ENCODE measurements around the gene PTER.

Gene PTER, protein sequence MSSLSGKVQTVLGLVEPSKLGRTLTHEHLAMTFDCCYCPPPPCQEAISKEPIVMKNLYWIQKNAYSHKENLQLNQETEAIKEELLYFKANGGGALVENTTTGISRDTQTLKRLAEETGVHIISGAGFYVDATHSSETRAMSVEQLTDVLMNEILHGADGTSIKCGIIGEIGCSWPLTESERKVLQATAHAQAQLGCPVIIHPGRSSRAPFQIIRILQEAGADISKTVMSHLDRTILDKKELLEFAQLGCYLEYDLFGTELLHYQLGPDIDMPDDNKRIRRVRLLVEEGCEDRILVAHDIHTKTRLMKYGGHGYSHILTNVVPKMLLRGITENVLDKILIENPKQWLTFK

DNA sequence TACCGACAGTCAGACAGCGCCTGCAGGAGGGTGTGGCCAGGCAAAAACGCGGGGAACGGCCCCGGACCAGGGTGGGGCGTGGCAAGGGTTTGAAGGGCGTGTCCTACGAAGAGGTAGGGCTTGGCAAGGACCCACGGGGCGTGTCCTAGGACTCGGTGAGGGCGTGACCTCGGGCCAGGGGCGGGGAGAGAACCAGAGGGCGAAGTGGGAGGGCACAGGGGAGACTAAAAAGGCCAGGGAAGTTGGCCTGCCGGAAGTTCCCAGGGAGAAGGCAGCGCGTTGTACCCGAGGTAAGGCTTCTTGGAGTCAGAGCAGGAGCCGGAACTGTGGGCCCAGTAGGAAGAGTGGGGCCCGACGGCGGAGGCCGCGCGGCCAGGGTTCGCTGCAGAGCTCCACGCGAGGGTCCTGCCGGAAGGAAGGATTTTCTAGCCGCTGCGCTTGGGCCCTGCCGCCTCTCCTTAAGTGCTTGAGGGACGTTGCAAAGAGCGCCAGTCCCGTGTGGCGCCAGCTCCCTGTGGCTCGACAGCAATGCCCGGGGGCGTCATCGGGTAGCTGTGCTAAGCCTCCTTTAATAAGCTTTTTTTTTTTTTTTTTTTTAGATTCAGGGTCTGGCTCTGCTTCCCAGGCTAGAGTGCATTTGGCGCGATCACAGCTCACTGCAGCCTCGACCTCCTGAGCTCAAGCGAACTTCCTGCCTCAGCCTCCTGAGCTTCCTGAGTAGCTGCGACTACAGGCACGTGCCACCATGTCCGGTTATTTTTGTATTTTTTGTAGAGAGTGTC is at the start of gene PTER:
Gene PTER (plus strand): TSS at position 253 of the 782 bp plus-strand sequence. CDS start 47,375 bp downstream, outside the sequence.
- H3K4me3 ChIP-seq (ENCODE audit: low read length) = peak within 1 kb of the TSS; percentile 71; the same call in 1 of the 2 replicates
- TF ChIP-seq ZNF274 (IDR thresholded peaks at IDR 0.05; ENCODE audit: low read depth, low read length) = no peak

DNA sequence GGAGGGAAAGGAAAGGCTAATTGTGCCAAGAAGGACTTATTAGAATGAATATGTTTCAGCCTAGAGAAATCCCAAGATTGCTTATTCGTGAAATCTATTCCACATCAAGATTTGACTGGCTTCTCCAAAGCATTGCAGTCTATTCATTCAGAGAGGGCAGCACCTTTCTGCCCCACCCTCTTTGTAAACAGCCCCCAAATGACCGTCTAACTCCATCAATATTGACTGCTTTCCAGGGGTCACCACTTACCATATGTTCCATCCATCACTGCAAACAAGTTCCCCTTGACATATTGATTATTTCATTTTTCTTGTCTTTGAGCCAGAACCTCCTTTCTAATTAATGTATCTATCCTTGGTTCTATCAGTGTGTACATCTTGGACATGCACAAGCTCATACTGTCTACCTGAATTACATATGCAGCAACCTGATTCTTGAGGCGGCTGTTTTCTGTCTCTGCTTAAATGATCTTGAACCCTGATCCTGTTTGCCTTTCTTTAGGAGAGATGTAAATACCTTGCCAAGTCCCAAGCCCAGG is 44.2 kb upstream of the PTER start:
- TF ChIP-seq ZNF274 (IDR thresholded peaks at IDR 0.05; ENCODE audit: low read depth, low read length) = no peak
- H3K4me3 ChIP-seq (ENCODE audit: low read length) = no peak overlapping the region

DNA sequence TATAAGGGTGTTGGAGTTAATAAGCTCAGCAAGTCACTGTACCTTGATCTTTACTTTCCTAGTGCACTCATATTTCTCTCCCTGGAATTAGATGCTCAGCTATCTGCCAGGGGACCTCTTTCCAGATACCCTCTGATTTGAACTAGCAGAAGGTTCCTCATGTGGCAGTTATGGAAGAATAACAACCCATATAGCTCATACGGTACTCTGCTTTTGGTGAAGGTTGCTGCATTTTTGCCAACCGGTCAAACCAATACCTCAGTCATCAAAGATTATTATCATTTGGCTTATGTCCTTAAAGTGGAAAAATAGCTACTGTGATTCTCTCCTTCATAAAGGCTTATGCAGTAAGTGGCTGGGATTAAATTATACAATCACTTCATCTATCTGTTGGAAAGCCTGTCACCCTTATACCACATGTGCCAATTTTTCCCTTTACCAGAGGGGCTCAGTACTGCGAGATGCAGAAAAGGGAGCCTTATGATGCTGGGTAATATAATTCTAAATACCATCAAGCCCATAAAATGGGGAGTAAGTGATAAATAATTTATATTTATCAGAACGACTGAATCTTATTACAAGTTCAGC is 43.4 kb upstream of the PTER start:
- TF ChIP-seq ZNF274 (IDR thresholded peaks at IDR 0.05; ENCODE audit: low read depth, low read length) = no peak
- H3K4me3 ChIP-seq (ENCODE audit: low read length) = no peak overlapping the region

DNA sequence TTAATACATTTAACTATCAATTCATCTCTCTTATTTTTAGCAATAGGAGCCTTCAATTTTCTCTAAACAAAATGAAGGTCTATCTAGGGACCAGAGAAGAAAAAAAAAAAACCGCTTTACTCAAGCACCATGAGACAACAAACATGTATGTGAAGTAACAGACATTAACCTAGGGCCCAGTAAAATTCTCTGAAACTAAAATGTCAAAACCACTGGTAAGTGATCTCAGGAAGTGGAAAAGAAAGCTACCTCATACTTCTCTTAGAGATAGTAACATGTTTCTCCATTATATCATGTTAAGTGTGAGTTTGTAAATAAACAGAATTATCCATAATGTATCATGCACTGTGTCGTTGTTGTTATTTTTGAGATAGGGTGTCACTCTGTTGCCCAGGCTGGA is 35.4 kb upstream of the PTER start:
- no peak overlapping the region for H3K4me3 ChIP-seq (ENCODE audit: low read length)
- no peak for TF ChIP-seq ZNF274 (IDR thresholded peaks at IDR 0.05; ENCODE audit: low read depth, low read length)

DNA sequence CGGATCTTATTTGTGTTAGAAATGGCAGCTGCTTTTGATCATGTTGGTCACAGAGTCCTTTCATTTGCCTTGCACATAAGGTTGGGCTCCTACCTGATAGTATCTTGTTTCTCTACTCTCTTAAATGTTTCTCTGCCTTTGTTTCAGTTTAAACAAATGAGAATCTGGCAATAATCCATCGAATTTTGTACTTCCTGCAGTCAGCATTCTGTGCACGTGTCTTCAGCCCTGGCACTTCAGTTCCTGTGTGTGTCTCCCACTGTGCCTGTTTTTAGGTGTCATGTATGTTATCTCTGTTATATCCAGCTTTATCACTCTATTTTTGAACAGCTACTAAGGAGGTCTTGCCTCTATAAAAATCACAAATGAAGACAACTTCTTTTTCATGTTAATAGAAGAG is 28.4 kb upstream of the PTER start:
- no peak overlapping the region for H3K4me3 ChIP-seq (ENCODE audit: low read length)
- no peak for TF ChIP-seq ZNF274 (IDR thresholded peaks at IDR 0.05; ENCODE audit: low read depth, low read length)

DNA sequence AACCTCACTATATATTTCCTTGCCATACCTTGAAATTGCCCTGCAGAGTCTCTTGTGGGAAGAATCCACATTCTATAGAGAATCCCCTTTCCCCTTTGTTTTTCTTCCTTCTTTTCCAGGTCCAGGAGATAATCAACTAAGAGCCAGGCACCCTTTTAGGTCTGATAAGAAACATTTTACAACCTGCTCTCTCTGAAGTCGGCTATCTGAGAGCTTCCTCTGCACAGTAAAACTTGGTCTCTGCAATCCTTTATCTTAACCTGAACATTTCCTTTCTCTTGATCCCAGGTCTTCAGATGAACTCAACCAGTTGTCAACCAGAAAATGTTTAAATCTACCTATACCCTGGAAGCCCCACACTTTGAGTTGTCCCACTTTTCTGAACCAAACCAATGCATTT is 19.5 kb upstream of the PTER start:
- H3K4me3 ChIP-seq (ENCODE audit: low read length) = no peak overlapping the region
- TF ChIP-seq ZNF274 (IDR thresholded peaks at IDR 0.05; ENCODE audit: low read depth, low read length) = no peak

DNA sequence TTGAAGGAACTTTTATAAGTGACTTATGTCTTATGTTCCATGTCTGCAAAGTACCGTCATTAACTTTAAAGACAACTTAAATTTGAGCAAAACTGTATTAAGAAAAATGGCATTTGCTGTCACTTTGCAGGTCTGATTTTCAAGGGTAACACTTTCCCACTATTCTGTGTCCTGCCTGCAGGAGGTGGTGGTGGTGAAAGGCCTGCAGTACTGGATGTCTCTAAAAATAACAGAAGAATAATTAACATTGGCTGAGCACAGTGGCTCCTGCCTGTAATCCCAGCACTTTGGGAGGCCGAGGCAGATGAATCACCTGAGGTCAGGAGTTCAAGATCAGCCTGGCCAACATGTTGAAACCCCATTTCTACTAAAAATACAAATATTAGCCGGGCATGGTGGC is 13.2 kb upstream of the PTER start:
- H3K4me3 ChIP-seq (ENCODE audit: low read length) = no peak overlapping the region
- no peak for TF ChIP-seq ZNF274 (IDR thresholded peaks at IDR 0.05; ENCODE audit: low read depth, low read length)

DNA sequence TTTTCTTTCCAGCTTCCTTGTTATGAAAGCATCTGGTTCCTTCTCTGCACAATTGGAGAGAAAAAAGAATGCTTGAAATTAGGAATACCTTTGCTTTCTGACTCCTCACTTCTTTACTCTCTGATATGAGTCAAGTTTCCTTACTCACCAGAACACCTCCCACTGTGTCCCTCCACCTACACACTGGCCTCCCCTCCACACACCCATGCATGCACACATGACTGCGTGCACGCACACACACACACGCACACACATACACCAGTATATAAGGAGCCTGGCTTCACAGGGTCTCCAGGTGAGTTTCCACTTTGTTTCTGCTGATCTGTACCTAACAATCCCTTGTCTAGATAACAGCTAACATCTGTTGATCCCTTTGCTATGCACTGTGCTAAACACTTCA is 11.4 kb upstream of the PTER start:
- no peak for TF ChIP-seq ZNF274 (IDR thresholded peaks at IDR 0.05; ENCODE audit: low read depth, low read length)
- H3K4me3 ChIP-seq (ENCODE audit: low read length) = no peak overlapping the region

DNA sequence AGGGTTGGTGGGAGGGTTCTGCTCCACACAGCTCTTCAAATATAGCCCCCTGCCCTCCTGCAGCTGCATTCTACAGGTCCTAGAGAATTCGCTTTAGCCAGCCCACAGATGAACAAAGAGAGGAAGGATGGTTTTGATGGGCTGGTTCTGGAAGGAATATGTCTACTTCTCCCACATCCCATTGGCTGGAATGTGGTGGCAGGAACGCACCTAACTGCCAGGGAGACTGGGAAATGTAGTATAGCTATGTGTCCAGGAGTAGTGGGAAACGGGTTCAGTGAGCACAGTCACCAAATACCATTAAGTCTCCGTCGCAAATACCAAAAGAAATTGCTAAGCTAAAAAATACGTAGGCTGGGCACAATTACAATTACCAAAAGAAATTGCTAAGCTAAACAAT is 7.3 kb upstream of the PTER start:
- no peak overlapping the region for H3K4me3 ChIP-seq (ENCODE audit: low read length)
- no peak for TF ChIP-seq ZNF274 (IDR thresholded peaks at IDR 0.05; ENCODE audit: low read depth, low read length)

DNA sequence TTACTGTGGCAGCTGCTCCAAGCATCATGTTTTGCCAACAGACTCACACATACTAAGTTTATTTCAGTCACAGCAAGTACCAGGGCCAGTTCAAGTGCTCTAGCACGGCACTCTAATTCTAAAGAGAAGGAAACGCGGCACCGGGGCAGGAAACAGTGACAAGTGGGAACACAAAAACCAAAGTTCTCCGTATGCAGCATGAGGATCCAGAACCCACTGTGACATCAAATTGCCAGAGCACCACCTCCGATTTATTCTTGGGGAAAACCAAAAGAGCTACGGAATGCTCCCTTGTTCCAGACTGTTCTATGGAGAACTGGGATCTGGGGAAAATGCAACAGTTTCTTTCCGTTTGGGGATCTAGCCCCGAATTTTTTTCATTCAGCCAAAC is 448 bp upstream of the PTER start:
- peak overlapping the region; percentile 63; the same call in 1 of the 2 replicates for H3K4me3 ChIP-seq (ENCODE audit: low read length)
- TF ChIP-seq ZNF274 (IDR thresholded peaks at IDR 0.05; ENCODE audit: low read depth, low read length) = no peak

DNA sequence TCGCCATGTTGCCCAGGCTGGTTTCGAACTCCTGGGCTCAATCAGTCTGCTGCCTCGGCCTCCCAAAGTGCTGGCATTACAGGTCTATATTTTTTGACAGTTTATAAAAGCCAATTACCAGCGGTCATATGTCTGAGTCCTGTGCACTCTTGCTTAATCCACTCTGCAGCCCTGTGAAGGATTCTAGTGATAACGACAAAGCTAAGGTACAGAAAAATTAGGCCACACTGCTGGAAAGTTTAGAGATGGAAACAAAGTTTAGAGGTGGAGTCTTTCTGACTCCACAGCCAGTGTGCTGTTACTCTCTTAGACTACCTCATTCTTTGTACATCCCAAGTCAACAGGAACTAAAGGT is 707 bp downstream of the PTER start:
- H3K4me3 ChIP-seq (ENCODE audit: low read length) = peak overlapping the region; percentile 71; the same call in 1 of the 2 replicates
- no peak for TF ChIP-seq ZNF274 (IDR thresholded peaks at IDR 0.05; ENCODE audit: low read depth, low read length)

DNA sequence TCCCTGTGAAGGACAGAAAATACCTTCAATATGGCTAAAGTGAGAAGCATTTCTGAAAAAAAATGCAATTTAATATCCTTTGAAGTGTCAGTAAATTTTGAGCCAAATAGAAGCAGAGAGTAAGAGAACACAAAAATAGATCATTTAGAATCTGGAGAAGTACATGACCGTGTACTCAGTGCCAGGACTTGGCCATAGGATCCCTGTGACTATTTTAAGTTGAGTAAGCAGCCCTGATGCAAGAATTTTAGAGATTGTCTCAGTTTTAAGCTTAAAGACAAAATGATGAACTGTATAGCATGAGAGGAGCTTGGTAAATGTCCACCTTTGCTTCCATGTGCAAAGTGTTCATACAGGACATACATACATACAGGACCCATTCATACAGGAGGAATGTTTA is 2.5 kb downstream of the PTER start:
- no peak overlapping the region for H3K4me3 ChIP-seq (ENCODE audit: low read length)
- no peak for TF ChIP-seq ZNF274 (IDR thresholded peaks at IDR 0.05; ENCODE audit: low read depth, low read length)

DNA sequence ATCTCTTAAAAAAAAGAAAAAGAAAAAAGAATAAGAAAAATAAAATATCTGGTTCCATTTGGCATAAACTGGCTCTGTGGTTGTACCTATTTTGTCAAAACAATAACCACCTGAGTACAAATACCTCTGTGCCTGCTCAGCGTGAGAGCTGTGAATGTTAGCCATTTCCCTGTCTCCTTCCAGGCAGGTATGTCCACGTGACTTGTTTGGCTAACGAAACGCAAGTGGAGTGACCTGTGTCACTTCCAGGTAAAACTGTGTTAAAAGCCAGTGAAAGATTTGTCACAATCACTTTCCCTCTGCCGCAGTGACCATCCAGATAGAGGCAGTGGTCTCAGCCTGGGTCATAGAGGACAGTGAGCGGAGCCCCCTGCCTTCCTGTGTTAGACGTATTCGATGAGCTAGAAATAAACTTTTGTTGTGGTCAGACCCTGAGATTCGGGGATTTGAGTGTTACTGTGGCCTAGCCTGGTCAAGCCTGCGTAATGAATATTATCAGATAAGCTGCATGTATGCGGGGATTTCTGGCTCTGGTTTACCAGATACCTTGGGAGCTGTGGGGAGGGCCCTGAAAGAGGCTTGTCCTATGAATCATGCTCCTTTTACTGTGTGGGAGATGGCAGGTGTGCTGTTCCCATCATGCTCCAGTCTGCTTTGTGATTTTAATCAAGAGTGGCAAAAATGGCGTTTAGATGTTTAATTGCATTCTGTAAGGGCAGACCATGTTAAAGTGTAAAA is 3.8 kb downstream of the PTER start:
- H3K4me3 ChIP-seq (ENCODE audit: low read length) = no peak overlapping the region
- TF ChIP-seq ZNF274 (IDR thresholded peaks at IDR 0.05; ENCODE audit: low read depth, low read length) = no peak
